ENCODE measurements around the gene CFAP53.
"Not testable (repeated sequence)": the region's sequence is repeated elsewhere in the genome, so short reads cannot be mapped to it uniquely, and the experiment has no call there.

The CFAP53 gene, protein sequence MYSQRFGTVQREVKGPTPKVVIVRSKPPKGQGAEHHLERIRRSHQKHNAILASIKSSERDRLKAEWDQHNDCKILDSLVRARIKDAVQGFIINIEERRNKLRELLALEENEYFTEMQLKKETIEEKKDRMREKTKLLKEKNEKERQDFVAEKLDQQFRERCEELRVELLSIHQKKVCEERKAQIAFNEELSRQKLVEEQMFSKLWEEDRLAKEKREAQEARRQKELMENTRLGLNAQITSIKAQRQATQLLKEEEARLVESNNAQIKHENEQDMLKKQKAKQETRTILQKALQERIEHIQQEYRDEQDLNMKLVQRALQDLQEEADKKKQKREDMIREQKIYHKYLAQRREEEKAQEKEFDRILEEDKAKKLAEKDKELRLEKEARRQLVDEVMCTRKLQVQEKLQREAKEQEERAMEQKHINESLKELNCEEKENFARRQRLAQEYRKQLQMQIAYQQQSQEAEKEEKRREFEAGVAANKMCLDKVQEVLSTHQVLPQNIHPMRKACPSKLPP

DNA sequence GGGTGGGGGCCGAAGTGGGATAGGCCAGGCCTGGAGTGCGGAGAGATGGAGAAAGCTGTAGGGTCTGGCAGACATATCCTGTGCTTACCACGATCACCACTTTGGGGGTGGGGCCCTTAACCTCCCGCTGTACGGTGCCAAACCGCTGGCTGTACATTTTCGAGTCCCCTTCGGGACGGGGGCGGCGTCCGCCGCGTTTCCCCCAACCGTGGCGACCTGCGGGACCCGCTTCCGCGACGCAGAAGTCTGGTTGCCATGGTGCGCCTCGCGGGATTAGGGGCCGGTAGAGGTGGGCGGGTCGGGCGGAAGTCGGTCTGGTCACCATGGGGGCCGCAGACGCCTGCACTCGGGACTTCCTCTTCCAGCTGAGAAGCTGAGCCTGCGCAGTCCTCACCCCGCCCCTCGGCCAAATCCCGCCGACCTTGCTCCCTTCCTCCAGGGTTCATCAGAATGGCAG lies at the start of gene CFAP53:
Gene CFAP53 (minus strand): TSS at position 248 of the 457 bp plus-strand sequence. CDS start 91 bp downstream, at position 157.
- Histone ChIP-seq H3K9ac (ENCODE audit: low read length) (peak within 1 kb of the TSS; percentile 47), H3K36me3 (ENCODE audit: control insufficient read depth, low read depth, low read length) (peaks cover 10% of the 10 kb centered on the region), H3K4me3 (ENCODE audit: low read length) (peak within 1 kb of the TSS; percentile 70), H3K27ac (ENCODE audit: low read length) (no peak within 1 kb of the TSS), H3K9me3 (ENCODE audit: control insufficient read depth, low read depth, low read length) (no peaks in the 10 kb centered on the region), H3K4me1 (ENCODE audit: control insufficient read depth, low read depth, low read length) (peaks cover 3% of the 10 kb centered on the region), H3K27me3 (ENCODE audit: control insufficient read depth, insufficient read depth, low read length) (peaks cover 14% of the 10 kb centered on the region)

- H3K4me1 ChIP-seq (ENCODE audit: control insufficient read depth, low read depth, low read length): no peaks in the 10 kb centered on the region
Measured at GRCh38 chr18:50315100-50315871, 49.0 kb upstream of the CFAP53 start.

GRCh38 chr18:50313873-50314460 lies 47.7 kb upstream of the CFAP53 start:
- no peaks in the 10 kb centered on the region for H3K4me1 ChIP-seq (ENCODE audit: control insufficient read depth, low read depth, low read length)
- no peak overlapping the region for H3K27ac ChIP-seq (ENCODE audit: low read length)
- H3K36me3 ChIP-seq (ENCODE audit: control insufficient read depth, low read depth, low read length): no peaks in the 10 kb centered on the region
- no peaks in the 10 kb centered on the region for H3K9me3 ChIP-seq (ENCODE audit: control insufficient read depth, low read depth, low read length)
- peaks cover 2% of the 10 kb centered on the region for H3K27me3 ChIP-seq (ENCODE audit: control insufficient read depth, insufficient read depth, low read length)
- H3K4me3 ChIP-seq (ENCODE audit: low read length): no peak overlapping the region
- no peak overlapping the region for H3K9ac ChIP-seq (ENCODE audit: low read length)

More at GRCh38 chr18:50315100-50315871, 49.0 kb upstream of the CFAP53 start:
- no peaks in the 10 kb centered on the region for H3K27me3 ChIP-seq (ENCODE audit: control insufficient read depth, insufficient read depth, low read length)
- H3K36me3 ChIP-seq (ENCODE audit: control insufficient read depth, low read depth, low read length): no peaks in the 10 kb centered on the region
- H3K27ac ChIP-seq (ENCODE audit: low read length): no peak overlapping the region
- H3K9me3 ChIP-seq (ENCODE audit: control insufficient read depth, low read depth, low read length): no peaks in the 10 kb centered on the region
- H3K4me3 ChIP-seq (ENCODE audit: low read length): no peak overlapping the region
- H3K9ac ChIP-seq (ENCODE audit: low read length): no peak overlapping the region

DNA sequence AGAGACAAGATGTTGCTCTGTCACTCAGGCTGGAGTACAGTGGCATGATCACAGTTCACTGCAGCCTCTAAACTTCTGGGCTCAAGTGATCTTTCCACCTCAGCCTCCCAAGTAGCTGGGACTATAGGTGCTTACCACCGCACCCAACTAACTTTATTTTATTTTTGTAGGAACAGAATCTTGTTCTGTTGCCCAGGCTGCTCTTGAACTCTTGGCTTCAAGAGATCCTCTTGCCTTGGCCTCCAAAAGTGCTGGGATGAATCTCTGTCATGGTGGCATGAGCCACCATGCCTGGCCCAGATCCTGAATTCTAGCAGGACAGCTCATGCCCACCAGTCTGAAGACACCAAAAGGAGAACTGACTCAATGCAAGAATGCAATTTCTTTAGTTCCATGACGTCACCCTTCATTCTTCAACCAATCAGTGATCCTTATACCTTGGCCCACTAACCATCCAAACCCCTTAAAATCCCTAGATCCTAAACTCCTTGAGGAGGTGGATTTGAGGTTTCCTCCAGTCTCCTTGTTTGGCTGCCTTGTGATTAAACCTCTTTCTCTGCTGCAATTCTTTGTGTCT lies 46.8 kb upstream of the CFAP53 start:
- H3K27ac ChIP-seq (ENCODE audit: low read length): no peak overlapping the region
- no peak overlapping the region for H3K9ac ChIP-seq (ENCODE audit: low read length)
- no peaks in the 10 kb centered on the region for H3K4me1 ChIP-seq (ENCODE audit: control insufficient read depth, low read depth, low read length)
- H3K9me3 ChIP-seq (ENCODE audit: control insufficient read depth, low read depth, low read length): no peaks in the 10 kb centered on the region
- H3K36me3 ChIP-seq (ENCODE audit: control insufficient read depth, low read depth, low read length): no peaks in the 10 kb centered on the region
- H3K4me3 ChIP-seq (ENCODE audit: low read length): no peak overlapping the region
- peaks cover 10% of the 10 kb centered on the region for H3K27me3 ChIP-seq (ENCODE audit: control insufficient read depth, insufficient read depth, low read length)

DNA sequence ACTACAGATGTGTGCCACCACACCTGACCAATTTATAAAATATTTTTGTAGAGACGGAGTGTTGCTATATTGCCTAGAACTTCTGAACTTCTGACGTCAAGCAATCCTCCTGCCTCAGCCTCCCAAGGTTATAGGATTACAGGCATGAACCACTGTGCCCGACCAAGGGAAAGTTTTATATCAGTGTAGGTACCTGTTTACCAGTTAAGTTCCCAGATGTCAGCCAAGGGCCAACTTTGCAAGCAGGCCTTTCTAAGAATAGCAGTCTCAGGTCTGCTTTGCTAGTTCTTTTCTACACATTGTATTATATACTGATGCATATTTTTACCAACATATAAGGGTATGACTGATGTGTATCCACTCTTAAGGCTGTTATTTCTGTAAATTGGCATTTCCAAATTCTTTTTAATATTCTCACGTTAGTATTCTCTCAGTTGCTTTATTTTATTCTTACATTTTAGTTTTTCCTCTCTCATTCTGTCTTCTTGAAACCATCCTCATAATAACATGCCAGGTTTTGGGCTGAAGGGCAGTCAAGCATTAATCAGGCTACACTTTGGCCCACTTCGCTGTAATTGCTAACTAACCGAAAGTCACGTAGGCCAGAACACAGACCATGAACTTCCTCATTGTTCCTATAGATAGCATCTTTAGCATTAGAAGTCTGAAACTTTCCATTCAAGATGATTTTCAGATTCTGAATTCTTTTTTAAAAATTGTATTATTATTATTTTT lies 46.2 kb upstream of the CFAP53 start:
- H3K4me1 ChIP-seq (ENCODE audit: control insufficient read depth, low read depth, low read length): no peaks in the 10 kb centered on the region
- H3K9ac ChIP-seq (ENCODE audit: low read length): no peak overlapping the region
- no peaks in the 10 kb centered on the region for H3K36me3 ChIP-seq (ENCODE audit: control insufficient read depth, low read depth, low read length)
- no peaks in the 10 kb centered on the region for H3K9me3 ChIP-seq (ENCODE audit: control insufficient read depth, low read depth, low read length)
- H3K4me3 ChIP-seq (ENCODE audit: low read length): no peak overlapping the region
- no peak overlapping the region for H3K27ac ChIP-seq (ENCODE audit: low read length)
- peaks cover 13% of the 10 kb centered on the region for H3K27me3 ChIP-seq (ENCODE audit: control insufficient read depth, insufficient read depth, low read length)

DNA sequence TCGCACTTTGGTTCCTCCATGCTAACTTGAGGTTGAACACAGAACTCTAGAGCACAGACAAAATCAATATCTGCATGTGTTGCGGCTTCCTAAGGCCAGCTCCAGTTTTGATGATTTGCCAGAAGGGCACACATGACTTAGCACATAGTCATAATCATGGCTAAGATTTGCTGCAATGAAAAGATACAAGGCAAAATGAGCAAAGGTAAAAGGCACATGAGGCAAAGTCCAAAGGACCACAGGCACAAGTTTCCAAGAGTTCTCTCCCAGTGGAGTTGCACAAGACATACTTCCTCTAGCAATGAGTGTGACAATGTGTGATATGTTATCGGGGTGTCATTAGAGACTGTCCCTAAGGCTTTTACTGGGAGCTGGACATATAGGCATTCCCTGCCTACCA lies 45.4 kb upstream of the CFAP53 start:
- H3K9me3 ChIP-seq (ENCODE audit: control insufficient read depth, low read depth, low read length): no peaks in the 10 kb centered on the region
- H3K9ac ChIP-seq (ENCODE audit: low read length): no peak overlapping the region
- H3K27me3 ChIP-seq (ENCODE audit: control insufficient read depth, insufficient read depth, low read length): peaks cover 13% of the 10 kb centered on the region
- H3K27ac ChIP-seq (ENCODE audit: low read length): no peak overlapping the region
- H3K4me3 ChIP-seq (ENCODE audit: low read length): no peak overlapping the region
- H3K4me1 ChIP-seq (ENCODE audit: control insufficient read depth, low read depth, low read length): no peaks in the 10 kb centered on the region
- no peaks in the 10 kb centered on the region for H3K36me3 ChIP-seq (ENCODE audit: control insufficient read depth, low read depth, low read length)

DNA sequence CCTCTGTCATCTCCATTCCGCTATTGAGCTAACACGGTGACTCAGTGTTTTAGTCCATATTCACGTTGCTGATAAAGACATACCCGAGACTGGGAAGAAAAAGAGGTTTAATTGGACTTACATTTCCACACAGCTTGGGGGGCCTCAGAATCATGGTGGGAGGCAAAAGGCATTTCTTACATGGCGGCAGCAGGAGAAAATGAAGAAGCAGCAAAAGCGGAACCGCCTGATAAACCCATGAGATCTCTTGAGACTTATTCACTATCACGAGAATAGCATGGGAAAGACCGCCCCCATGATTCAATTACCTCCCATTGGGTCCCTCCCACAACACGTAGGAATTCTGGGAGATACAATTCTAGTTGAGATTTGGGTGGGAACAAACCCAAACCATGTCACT lies 43.8 kb upstream of the CFAP53 start:
- H3K4me3 ChIP-seq (ENCODE audit: low read length): no peak overlapping the region
- peaks cover 4% of the 10 kb centered on the region for H3K9me3 ChIP-seq (ENCODE audit: control insufficient read depth, low read depth, low read length)
- H3K27me3 ChIP-seq (ENCODE audit: control insufficient read depth, insufficient read depth, low read length): peaks cover 13% of the 10 kb centered on the region
- H3K36me3 ChIP-seq (ENCODE audit: control insufficient read depth, low read depth, low read length): no peaks in the 10 kb centered on the region
- no peak overlapping the region for H3K27ac ChIP-seq (ENCODE audit: low read length)
- no peaks in the 10 kb centered on the region for H3K4me1 ChIP-seq (ENCODE audit: control insufficient read depth, low read depth, low read length)
- no peak overlapping the region for H3K9ac ChIP-seq (ENCODE audit: low read length)

- H3K9ac ChIP-seq (ENCODE audit: low read length); H3K36me3 ChIP-seq (ENCODE audit: control insufficient read depth, low read depth, low read length); H3K9me3 ChIP-seq (ENCODE audit: control insufficient read depth, low read depth, low read length); H3K4me1 ChIP-seq (ENCODE audit: control insufficient read depth, low read depth, low read length); H3K4me3 ChIP-seq (ENCODE audit: low read length); H3K27ac ChIP-seq (ENCODE audit: low read length): not testable (repeated sequence)
- peaks cover 13% of the 10 kb centered on the region for H3K27me3 ChIP-seq (ENCODE audit: control insufficient read depth, insufficient read depth, low read length)
Measured at GRCh38 chr18:50308851-50309250, 42.6 kb upstream of the CFAP53 start.

DNA sequence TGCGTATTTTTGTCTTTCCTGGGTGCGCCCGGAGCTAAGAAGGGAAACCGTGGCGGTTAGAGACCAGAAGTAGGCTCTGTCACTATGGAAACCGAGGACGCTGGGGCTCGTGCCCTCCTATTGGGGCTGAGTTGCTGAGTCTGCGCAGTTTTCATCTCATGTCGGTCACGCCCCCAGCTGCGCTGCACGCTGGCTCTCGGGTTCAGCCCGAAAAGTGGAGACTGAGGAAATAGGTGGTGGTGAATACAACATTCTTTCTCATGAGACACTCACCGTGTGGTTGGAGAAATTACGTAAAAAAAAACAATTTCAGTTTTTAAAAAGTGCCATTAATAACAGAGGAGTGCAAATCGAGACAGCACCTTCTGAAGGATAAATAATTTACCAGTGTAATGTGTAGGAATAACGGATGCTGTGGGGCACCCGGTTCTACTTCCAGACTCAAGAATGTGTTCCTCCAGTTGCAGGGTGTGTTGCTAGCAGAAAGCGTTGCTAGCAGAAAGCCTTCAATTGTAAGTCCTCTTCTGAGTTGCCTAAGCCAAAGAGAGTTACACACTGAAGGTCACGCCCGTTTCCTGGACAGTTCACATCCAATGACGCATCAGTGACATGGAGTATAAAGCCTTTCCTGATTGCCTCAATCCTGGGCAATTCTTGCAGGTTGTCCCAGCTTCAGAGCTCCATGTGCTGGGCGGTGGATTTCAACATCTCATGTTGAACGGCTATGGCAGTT lies 41.6 kb upstream of the CFAP53 start:
- H3K9ac ChIP-seq (ENCODE audit: low read length): no peak overlapping the region

GRCh38 chr18:50307400-50307737 lies 41.1 kb upstream of the CFAP53 start:
- Histone ChIP-seq H3K27me3 (ENCODE audit: control insufficient read depth, insufficient read depth, low read length) (peaks cover 13% of the 10 kb centered on the region), H3K9ac (ENCODE audit: low read length) (no peak overlapping the region), H3K9me3 (ENCODE audit: control insufficient read depth, low read depth, low read length) (peaks cover 5% of the 10 kb centered on the region), H3K4me1 (ENCODE audit: control insufficient read depth, low read depth, low read length) (no peaks in the 10 kb centered on the region), H3K4me3 (ENCODE audit: low read length) (peak overlapping the region; percentile 58), H3K36me3 (ENCODE audit: control insufficient read depth, low read depth, low read length) (no peaks in the 10 kb centered on the region), H3K27ac (ENCODE audit: low read length) (no peak overlapping the region)

More for the DNA sequence above, 41.6 kb upstream of the CFAP53 start:
- no peak overlapping the region for H3K27ac ChIP-seq (ENCODE audit: low read length)
- H3K27me3 ChIP-seq (ENCODE audit: control insufficient read depth, insufficient read depth, low read length): peaks cover 13% of the 10 kb centered on the region
- no peaks in the 10 kb centered on the region for H3K4me1 ChIP-seq (ENCODE audit: control insufficient read depth, low read depth, low read length)
- no peaks in the 10 kb centered on the region for H3K36me3 ChIP-seq (ENCODE audit: control insufficient read depth, low read depth, low read length)
- peak overlapping the region; percentile 58 for H3K4me3 ChIP-seq (ENCODE audit: low read length)
- peaks cover 5% of the 10 kb centered on the region for H3K9me3 ChIP-seq (ENCODE audit: control insufficient read depth, low read depth, low read length)

All from iPS-18a (cell line).